Stimulated activated CD4-positive, alpha-beta T cell treated with anti-CD3 and anti-CD28 coated beads, Interleukin-2, amount 100 ng/mL, for 24 hours (primary cell): ENCODE results near the gene ABTB1.
"Not testable (repeated sequence)": the region's sequence is repeated elsewhere in the genome, so short reads cannot be mapped to it uniquely, and the experiment has no call there.

Experiments
- DNase-seq, 2 donors: peaks; one replicate each; pipeline ENCODE4 v3.0.0-alpha.2; 2020

The ABTB1 gene

GRCh38 chr3:127650236-127650635 lies 22.5 kb upstream of the ABTB1 start:
- no peak for DNase-seq

- DNase-seq: no peak
Observed at GRCh38 chr3:127651516-127652172, 21.1 kb upstream of the ABTB1 start.

DNA sequence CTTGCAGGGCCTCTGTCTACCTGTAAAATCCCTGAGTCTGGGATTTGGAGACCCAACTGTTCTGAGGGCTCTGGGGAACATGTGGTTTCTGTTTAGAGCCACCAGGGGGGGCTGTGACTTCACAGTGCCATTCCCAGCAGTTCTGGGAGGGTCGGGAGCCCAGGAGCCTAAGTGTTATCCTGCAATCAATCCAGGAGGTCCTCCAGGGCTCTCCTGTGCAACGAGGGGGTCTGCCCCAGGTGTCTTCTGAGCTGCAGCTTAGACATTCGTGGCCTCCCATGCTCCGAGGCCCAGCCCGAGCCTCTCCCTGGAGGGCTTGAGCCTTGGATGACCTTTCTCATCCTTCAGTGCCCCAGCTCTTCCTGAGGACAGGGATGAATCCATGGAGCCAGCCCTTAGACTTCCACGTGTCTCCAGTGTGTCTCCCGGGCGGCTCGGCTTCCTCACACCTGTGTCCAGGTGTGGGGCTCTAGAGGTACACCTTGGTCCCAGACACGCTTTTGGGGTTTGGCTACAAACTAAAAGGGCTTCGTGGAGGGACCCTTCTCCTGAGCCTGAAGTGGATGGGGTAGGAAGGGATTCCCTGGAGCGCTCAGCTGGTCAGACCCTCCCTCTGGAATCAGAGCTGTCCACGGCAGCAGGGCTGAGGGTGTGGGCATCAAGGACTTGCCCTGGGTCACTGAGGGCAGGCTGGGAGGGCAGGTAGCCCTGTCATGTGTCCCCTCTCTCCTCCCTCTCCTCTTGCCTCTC lies 20.3 kb upstream of the ABTB1 start:
- peak; percentile 36 to 38 for DNase-seq

DNA sequence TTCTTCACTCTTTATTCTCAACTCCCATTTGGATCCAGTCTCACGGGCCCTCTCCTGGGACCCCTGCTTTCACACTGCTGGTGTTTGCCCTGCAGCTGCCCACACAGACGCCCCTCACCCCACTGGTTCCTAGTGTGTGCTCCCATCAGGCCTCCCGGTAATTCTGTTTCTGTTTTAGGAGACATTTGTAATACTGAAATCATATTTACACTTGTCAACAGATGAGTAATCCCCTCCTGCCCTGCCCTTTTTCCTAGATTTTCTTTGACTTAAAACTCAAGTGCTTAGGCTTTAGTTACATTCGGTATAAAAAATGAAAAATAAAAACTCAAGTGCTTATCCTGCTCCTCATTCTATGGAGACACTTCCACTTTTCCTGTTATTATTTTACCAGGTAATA lies 18.4 kb upstream of the ABTB1 start:
- DNase-seq: no peak

- DNase-seq: not testable (repeated sequence)
Observed at GRCh38 chr3:127654993-127655392, 17.8 kb upstream of the ABTB1 start.

- no peak for DNase-seq
Observed at GRCh38 chr3:127655641-127656040, 17.1 kb upstream of the ABTB1 start.

DNA sequence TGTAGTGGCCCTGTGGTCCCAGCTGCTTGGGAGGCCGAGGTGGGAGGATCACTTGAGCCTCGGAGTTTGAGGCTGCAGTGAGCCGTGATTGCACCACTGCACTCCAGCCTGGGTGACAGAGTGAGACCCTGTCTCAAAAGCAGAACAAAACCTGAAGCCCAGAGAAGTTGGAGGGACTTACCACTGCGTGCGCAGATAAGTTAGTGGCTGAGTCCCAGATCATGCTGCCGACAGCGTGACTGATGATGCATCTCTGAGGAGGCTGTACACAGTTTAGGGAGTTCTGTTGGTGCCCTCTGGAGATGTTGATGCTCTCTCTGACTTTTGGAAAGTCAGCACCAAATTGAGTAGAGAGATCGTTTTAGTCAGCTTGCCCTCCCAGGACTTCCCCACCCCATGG lies 15.8 kb upstream of the ABTB1 start:
- no peak for DNase-seq

DNA sequence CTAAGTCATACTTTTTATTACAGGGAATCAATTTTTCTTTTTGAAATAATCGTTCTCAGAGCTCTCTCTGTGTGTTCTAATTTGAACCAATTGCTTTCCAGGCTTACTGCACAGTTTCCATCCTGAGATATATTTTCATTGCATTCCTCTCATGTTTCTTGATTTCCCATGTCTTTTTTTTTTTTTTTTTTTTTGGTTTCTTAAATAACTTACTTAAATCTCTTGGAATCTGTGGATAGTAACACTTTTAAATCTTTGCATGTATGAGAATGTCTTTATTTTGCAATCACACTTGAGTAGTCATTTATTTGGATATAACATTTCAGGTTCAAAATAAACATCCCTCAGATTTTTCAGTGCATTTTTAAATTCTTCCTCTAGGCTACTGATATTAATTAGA lies 14.5 kb upstream of the ABTB1 start:
- DNase-seq: no peak

DNA sequence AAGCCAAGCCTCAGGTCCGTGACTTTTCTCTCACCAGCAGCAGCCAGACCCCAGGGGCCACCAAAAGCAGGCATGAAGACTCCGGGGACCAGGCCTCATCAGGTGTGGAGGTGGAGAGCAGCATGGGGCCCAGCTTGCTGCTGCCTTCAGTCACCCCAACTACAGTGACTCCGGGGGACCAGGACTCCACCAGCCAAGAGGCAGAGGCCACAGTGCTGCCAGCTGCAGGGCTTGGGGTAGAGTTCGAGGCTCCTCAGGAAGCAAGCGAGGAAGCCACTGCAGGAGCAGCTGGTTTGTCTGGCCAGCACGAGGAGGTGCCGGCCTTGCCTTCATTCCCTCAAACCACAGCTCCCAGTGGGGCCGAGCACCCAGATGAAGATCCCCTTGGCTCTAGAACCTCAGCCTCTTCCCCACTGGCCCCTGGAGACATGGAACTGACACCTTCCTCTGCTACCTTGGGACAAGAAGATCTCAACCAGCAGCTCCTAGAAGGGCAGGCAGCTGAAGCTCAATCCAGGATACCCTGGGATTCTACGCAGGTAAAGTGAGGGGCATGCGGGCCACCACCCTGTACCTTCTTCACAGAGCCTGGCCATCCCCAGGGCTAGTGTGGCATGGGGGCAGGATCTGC lies 12.0 kb upstream of the ABTB1 start:
- DNase-seq: no peak

GRCh38 chr3:127661600-127661999 lies 11.2 kb upstream of the ABTB1 start:
- DNase-seq: no peak

DNA sequence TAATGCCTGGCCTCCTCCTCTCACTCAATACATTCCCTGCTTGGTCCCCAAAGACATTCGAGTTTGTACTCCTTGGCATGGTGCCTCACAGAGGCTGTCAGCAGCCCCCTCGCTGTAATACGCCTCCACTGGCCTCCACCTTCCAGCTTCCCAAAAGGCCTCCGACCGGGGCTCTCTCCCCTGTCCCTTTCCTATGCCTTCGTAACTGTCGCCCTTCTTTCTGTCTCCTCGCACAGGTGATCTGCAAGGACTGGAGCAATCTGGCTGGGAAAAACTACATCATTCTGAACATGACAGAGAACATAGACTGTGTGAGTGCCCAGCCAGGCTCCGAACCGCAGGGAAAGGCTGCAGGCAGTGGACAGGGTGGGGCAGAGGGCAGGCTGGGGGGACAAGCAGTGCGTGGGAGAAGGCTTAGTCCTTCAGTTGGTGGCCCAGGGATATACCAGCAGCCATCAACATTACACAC lies 10.7 kb upstream of the ABTB1 start:
- DNase-seq: no peak

GRCh38 chr3:127663151-127663550 lies 9.6 kb upstream of the ABTB1 start:
- DNase-seq: no peak

- no peak for DNase-seq
Observed at GRCh38 chr3:127665165-127665564, 7.6 kb upstream of the ABTB1 start.

DNA sequence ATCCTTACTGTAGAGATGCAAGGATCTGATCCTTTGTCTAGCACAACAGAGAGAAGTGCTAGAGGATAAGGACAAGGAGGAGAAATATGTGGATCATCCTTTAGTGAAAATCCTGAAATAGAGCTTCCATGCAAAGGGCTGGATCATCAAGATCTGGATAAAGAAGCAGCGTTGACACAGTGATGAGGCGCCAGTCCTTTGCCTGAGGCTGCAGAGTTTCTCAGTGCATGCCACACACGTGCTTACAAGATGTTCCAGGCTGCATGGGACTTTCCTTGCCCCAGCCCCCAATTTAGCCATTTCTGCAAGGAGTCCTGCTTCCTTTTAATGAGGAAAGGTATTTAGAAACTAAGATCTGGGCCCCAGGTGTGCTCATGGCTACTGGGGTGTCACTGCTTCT lies 7.2 kb upstream of the ABTB1 start:
- DNase-seq: no peak

DNA sequence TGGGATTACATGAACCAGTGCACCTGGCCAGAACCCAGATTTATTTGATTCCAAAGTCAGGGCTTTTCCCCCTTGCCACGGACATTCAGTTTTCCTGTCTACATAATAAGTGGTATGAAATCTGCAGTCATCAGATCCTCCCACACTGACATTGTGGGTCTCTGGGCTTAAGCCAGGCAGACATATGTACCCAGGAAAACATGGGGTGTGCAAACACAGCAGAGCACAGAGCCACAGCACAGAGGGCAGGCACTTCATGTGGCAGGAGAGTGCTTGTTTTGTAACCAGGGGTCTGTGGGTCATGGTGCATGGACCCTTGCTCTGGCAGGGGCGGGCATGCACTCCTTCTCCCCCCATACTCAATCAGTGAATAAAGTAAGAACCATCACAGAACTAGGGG lies 6.1 kb upstream of the ABTB1 start:
- no peak for DNase-seq

DNA sequence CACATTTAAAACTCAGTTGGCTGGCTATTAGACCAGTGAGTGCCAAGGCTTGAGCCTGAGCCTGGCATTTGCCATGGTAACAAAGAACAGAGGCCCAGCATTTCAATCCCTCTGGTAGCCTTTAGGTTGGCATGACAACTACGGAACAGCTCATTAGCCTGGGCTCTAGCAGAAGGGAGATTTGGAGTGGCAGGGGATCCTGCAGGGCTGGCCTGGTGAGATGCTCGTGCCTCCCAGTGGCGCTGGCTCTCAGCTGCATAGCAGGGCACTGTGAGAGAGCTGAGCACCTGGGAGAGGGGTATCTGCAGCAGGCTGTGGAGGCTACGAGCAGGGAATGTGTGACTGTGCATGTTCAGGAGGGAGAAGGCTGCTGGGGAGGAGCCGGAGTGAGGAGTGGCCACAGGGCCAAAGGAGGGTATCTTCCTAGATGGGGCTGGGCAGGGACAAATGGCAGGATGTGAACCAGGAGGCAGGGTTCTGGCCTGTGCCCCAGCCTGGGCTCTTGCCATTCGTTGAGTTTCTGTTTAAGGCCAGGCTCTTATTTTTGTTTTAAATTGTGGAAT lies 5.6 kb upstream of the ABTB1 start:
- no peak for DNase-seq

DNA sequence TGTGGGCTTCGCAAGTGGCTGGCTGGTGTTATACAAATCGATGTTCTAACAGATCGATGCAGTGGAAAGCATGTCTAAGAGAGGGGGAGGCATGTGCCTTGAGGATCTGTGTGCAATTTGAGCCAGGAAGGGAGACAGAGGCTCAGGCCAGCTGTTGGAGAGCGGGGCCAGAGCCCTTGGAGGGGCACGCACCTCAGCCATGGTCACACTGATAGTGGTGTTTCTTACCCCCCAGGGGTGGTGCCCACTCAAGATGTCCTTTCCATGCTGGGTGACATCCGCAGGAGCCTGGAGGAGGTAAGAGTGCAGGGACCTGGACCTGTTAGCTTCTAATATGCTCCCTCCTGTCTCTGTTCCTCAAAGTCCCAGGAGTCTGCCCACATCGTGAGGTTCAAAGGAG lies 3.8 kb upstream of the ABTB1 start:
- DNase-seq: no peak

- DNase-seq: no peak
Observed at GRCh38 chr3:127669541-127670228, 3.1 kb upstream of the ABTB1 start.

DNA sequence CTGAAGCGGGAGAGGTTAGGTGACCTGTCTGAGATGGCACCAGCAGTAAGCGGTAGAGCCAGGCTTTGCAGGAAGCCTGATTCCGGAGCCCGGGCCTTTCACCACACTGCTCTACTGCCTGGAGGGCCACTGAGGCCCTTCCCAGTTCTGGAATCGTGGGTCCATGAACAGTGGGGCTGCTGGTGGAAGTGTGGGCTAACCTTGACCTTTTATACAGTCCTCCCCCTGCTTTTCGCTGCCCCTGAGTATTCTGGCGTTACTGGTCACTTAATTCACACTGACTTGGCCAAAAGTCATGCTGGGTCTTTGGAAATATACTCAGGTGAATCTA lies 2.6 kb upstream of the ABTB1 start:
- no peak for DNase-seq

- no peak for DNase-seq
Observed at GRCh38 chr3:127670761-127671522, 1.8 kb upstream of the ABTB1 start.

DNA sequence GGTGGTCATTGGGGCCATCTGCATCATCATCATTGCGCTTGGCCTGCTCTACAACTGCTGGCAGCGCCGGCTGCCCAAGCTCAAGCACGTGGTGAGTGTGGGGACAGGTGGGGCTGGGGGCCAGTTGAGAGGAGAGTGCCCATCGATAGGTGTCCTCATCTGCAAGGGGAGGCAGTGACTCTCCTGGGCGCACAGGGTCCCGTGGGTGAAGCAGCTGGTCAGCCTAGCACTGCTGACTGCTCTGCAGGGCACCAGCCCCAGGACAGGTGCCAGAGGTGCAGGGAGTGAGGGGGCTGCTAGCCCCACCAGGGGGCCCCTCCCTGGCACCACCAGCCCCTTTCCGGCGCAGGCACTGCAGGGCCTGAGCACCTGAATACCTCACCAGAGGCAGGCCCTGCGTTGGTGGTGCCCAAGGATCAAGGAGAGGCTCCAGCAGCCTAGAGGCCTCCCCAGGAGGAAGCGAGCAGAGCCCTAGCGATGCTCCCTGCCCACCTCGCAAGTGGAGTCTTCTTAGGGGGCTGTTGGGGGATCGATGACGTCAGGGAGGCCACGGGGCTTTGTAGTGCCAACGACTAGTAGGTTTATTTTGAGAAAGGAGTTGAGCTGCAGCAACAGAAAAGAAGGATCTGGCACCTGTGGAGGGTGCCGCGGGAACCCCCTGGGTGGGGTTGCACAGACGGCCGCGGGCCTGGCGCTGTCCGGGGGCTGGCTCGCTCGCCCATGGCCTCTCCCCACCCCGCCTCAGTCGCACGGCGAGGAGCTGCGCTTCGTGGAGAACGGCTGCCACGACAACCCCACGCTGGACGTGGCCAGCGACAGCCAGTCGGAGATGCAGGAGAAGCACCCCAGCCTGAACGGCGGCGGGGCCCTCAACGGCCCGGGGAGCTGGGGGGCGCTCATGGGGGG lies 976 bp upstream of the ABTB1 start:
- DNase-seq: peak; percentile 31 to 33
